Parathyroid adenoma (tissue), 2 donors: ENCODE results near the gene SLC17A6.

Source experiments
- H2AFZ ChIP-seq: fragments of 300-600 bp; sonication (generic); one replicate; pipeline ENCODE4 v1.7.0; 2017; ENCODE audit warnings: antibody characterized with exemption, mild to moderate bottlenecking
- H3K27ac ChIP-seq: fragments of 300-600 bp; sonication (generic); one replicate; pipeline ENCODE4 v1.7.0; 2017
- H3K27me3 ChIP-seq: fragments of 300-600 bp; sonication (generic); one replicate; pipeline ENCODE4 v1.7.0; 2017; ENCODE audit warnings: low read length; ENCODE audit not compliant: control insufficient read depth, insufficient read depth
- H3K36me3 ChIP-seq: fragments of 300-600 bp; sonication (generic); one replicate; pipeline ENCODE4 v1.7.0; 2017; ENCODE audit warnings: low read length; ENCODE audit not compliant: control insufficient read depth, insufficient read depth
- H3K4me1 ChIP-seq: fragments of 300-600 bp; sonication (generic); one replicate; pipeline ENCODE4 v1.7.0; 2017; ENCODE audit warnings: control low read depth
- H3K4me2 ChIP-seq: fragments of 300-600 bp; sonication (generic); one replicate; pipeline ENCODE4 v1.7.0; 2017; ENCODE audit warnings: low read length
- H3K4me3 ChIP-seq: fragments of 300-600 bp; sonication (generic); one replicate; pipeline ENCODE4 v1.7.0; 2017; ENCODE audit warnings: low read depth, low read length
- H3K79me2 ChIP-seq: fragments of 300-600 bp; sonication (generic); one replicate; pipeline ENCODE4 v1.7.0; 2017; ENCODE audit warnings: control low read depth
- H3K9ac ChIP-seq: fragments of 300-600 bp; sonication (generic); one replicate; pipeline ENCODE4 v1.7.0; 2017; ENCODE audit warnings: mild to moderate bottlenecking
- H3K9me3 ChIP-seq: fragments of 300-600 bp; sonication (generic); one replicate; pipeline ENCODE4 v1.7.0; 2017; ENCODE audit warnings: low read length; ENCODE audit not compliant: control insufficient read depth
- TF ChIP-seq, protein P1 (sequence below): fragments of 300-600 bp; sonication (generic); IDR thresholded peaks from one replicate; pipeline ENCODE4 v1.7.0; 2017; ENCODE audit warnings: antibody characterized with exemption, mild to moderate bottlenecking
- donor health status: primary hyperparathyroidism.

Gene SLC17A6

GRCh38 chr11:22346282-22346681 lies 8.1 kb downstream of the SLC17A6 start:
- H3K79me2 ChIP-seq: no peaks in the 10 kb centered on the region
- H3K4me3 ChIP-seq: no peak overlapping the region
- no peaks in the 10 kb centered on the region for H3K4me1 ChIP-seq
- no peaks in the 10 kb centered on the region for H3K9me3 ChIP-seq
- TF ChIP-seq, protein P1, sequence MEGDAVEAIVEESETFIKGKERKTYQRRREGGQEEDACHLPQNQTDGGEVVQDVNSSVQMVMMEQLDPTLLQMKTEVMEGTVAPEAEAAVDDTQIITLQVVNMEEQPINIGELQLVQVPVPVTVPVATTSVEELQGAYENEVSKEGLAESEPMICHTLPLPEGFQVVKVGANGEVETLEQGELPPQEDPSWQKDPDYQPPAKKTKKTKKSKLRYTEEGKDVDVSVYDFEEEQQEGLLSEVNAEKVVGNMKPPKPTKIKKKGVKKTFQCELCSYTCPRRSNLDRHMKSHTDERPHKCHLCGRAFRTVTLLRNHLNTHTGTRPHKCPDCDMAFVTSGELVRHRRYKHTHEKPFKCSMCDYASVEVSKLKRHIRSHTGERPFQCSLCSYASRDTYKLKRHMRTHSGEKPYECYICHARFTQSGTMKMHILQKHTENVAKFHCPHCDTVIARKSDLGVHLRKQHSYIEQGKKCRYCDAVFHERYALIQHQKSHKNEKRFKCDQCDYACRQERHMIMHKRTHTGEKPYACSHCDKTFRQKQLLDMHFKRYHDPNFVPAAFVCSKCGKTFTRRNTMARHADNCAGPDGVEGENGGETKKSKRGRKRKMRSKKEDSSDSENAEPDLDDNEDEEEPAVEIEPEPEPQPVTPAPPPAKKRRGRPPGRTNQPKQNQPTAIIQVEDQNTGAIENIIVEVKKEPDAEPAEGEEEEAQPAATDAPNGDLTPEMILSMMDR: no peak
- H3K27me3 ChIP-seq: no peaks in the 10 kb centered on the region
- H3K4me2 ChIP-seq: no peak overlapping the region
- no peak overlapping the region for H3K9ac ChIP-seq
- H3K36me3 ChIP-seq: no peaks in the 10 kb centered on the region
- no peak overlapping the region for H3K27ac ChIP-seq
- H2AFZ ChIP-seq: no peak overlapping the region

GRCh38 chr11:22347857-22348487 lies 9.8 kb downstream of the SLC17A6 start:
- TF ChIP-seq, protein P1: no peak
- Histone ChIP-seq H3K79me2 (no peaks in the 10 kb centered on the region), H3K36me3 (no peaks in the 10 kb centered on the region)

GRCh38 chr11:22349491-22349890 lies 11.3 kb downstream of the SLC17A6 start:
- Histone ChIP-seq H3K27me3 (no peaks in the 10 kb centered on the region), H3K79me2 (no peaks in the 10 kb centered on the region), H3K4me3 (no peak overlapping the region), H3K27ac (no peak overlapping the region), H2AFZ (no peak overlapping the region), H3K9me3 (no peaks in the 10 kb centered on the region), H3K9ac (no peak overlapping the region), H3K36me3 (no peaks in the 10 kb centered on the region), H3K4me2 (no peak overlapping the region), H3K4me1 (no peaks in the 10 kb centered on the region)
- TF ChIP-seq, protein P1: no peak

More at GRCh38 chr11:22347857-22348487, 9.8 kb downstream of the SLC17A6 start:
- Histone ChIP-seq H3K9ac (no peak overlapping the region), H3K9me3 (no peaks in the 10 kb centered on the region), H3K27ac (no peak overlapping the region), H3K27me3 (no peaks in the 10 kb centered on the region), H3K4me3 (no peak overlapping the region), H3K4me1 (no peaks in the 10 kb centered on the region), H2AFZ (no peak overlapping the region), H3K4me2 (no peak overlapping the region)

DNA sequence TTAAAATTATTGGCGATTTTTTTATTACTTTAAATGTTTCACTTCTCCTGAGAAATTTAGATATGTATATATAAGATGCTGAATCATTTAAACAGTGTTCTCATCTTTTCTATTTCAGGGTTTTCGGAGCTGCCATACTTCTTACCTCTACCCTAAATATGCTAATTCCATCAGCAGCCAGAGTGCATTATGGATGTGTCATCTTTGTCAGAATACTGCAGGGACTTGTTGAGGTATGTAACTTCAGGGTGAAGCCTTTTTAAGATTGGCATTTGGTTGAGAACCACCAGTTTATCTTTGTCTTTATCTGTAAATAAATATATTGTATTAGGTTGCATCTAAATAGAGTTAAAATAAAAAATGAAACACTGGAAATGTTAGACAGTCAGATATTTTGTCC lies 21.1 kb downstream of the SLC17A6 start:
- Histone ChIP-seq H3K4me2 (no peak overlapping the region), H3K9me3 (no peaks in the 10 kb centered on the region), H3K4me1 (no peaks in the 10 kb centered on the region), H3K27ac (no peak overlapping the region), H3K4me3 (no peak overlapping the region), H3K9ac (no peak overlapping the region), H3K27me3 (no peaks in the 10 kb centered on the region), H2AFZ (no peak overlapping the region), H3K79me2 (no peaks in the 10 kb centered on the region), H3K36me3 (no peaks in the 10 kb centered on the region)
- TF ChIP-seq, protein P1: no peak

DNA sequence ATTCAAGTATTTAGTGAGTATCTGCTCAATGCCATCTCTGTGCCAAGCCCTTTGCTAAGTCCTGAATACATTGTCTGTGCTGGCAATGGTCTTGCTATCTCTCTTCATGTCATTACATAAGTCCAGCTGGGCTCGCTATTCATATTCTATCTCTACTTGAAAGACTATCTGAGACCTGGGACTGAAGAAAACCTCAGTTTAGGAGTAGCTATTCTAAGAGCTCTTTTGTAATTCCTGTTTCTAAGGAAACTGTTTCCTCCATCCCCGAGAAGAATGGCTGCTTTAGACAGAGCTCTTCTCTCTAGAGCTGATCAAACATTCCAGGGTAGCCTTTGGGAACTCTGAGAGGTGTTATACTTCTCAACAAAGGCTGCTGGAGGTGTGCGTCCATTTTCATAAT lies 33.0 kb downstream of the SLC17A6 start:
- Histone ChIP-seq H3K9me3 (no peaks in the 10 kb centered on the region), H3K9ac (no peak overlapping the region), H3K27me3 (no peaks in the 10 kb centered on the region), H3K36me3 (no peaks in the 10 kb centered on the region), H3K79me2 (no peaks in the 10 kb centered on the region), H3K4me3 (no peak overlapping the region), H3K4me1 (no peaks in the 10 kb centered on the region), H2AFZ (no peak overlapping the region), H3K27ac (no peak overlapping the region), H3K4me2 (no peak overlapping the region)
- TF ChIP-seq, protein P1: no peak
